RWPE2 (cell line): ENCODE data around the gene OXNAD1.

Source experiments
- ATAC-seq: fragments of 200-7000 bp; cut with Tn5 transposase; 3 replicates; pipeline ENCODE4 v1.9.1; 2021; ENCODE audit warnings: low read depth
- DNase-seq: peaks from one replicate; pipeline ENCODE4 v3.0.0-alpha.2; 2020; ENCODE audit warnings: low spot score
- H3K27ac ChIP-seq: fragments of 450-650 bp; 2 replicates; pipeline ENCODE4 v1.5.1; 2017; ENCODE audit warnings: mild to moderate bottlenecking; ENCODE audit not compliant: poor library complexity, severe bottlenecking
- H3K27me3 ChIP-seq: fragments of 250-450 bp; sonication (Bioruptor Pico); 2 replicates; pipeline ENCODE4 v1.5.1; 2021; ENCODE audit warnings: mild to moderate bottlenecking, moderate library complexity; ENCODE audit not compliant: insufficient read depth, poor library complexity, severe bottlenecking
- H3K36me3 ChIP-seq: fragments of 250-450 bp; sonication (Bioruptor Pico); 2 replicates; pipeline ENCODE4 v1.5.1; 2020; ENCODE audit warnings: low read depth, mild to moderate bottlenecking, moderate library complexity
- H3K4me1 ChIP-seq: fragments of 250-450 bp; sonication (Bioruptor Pico); 2 replicates; pipeline ENCODE4 v1.5.1; 2021; ENCODE audit warnings: mild to moderate bottlenecking, moderate library complexity; ENCODE audit not compliant: insufficient read depth, poor library complexity, severe bottlenecking
- H3K4me3 ChIP-seq: fragments of 250-450 bp; sonication (Bioruptor Pico); 2 replicates; pipeline ENCODE4 v1.5.1; 2021; ENCODE audit warnings: mild to moderate bottlenecking, moderate library complexity; ENCODE audit not compliant: severe bottlenecking
- H3K9me3 ChIP-seq: fragments of 250-450 bp; sonication (Bioruptor Pico); 2 replicates; pipeline ENCODE4 v1.5.1; 2021; ENCODE audit warnings: mild to moderate bottlenecking, moderate library complexity; ENCODE audit not compliant: severe bottlenecking
- CTCF ChIP-seq: fragments of 450-650 bp; IDR thresholded peaks from one replicate; pipeline ENCODE4 v1.5.1; 2017; ENCODE audit warnings: mild to moderate bottlenecking, moderate library complexity; ENCODE audit not compliant: poor library complexity, severe bottlenecking

Gene OXNAD1

DNA sequence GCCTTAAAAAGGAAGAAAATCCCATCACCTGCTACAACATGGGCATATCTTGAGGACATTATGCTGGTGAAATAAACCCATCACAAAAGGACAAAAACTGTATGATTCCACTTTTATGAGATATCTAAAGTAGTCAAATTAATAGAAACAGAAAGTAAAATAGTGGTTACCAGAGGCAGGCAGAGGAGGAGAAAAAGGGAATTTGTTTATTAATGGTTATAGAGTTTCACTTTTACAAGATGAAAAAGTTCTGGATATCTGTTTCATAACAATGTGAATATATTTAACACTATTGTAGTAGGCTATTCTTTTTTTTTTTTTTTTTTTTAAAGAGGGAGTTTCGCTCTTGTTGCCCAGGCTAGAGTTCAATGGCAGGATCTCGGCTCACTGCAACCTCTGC lies 40.7 kb upstream of the OXNAD1 start:
- Histone ChIP-seq H3K27me3 (no peaks in the 10 kb centered on the region), H3K9me3 (no peaks in the 10 kb centered on the region), H3K36me3 (no peaks in the 10 kb centered on the region), H3K4me3 (no peak overlapping the region), H3K27ac (no peak overlapping the region), H3K4me1 (no peaks in the 10 kb centered on the region)
- DNase-seq = no peak
- no peak for TF ChIP-seq CTCF
- ATAC-seq = no peak

GRCh38 chr3:16227566-16227965 lies 37.4 kb upstream of the OXNAD1 start:
- H3K27me3 ChIP-seq = no peaks in the 10 kb centered on the region
- no peaks in the 10 kb centered on the region for H3K9me3 ChIP-seq
- DNase-seq (no peak), ATAC-seq (no peak)
- TF ChIP-seq CTCF = no peak
- H3K36me3 ChIP-seq = no peaks in the 10 kb centered on the region
- H3K27ac ChIP-seq = no peak overlapping the region
- no peaks in the 10 kb centered on the region for H3K4me1 ChIP-seq
- H3K4me3 ChIP-seq = no peak overlapping the region

DNA sequence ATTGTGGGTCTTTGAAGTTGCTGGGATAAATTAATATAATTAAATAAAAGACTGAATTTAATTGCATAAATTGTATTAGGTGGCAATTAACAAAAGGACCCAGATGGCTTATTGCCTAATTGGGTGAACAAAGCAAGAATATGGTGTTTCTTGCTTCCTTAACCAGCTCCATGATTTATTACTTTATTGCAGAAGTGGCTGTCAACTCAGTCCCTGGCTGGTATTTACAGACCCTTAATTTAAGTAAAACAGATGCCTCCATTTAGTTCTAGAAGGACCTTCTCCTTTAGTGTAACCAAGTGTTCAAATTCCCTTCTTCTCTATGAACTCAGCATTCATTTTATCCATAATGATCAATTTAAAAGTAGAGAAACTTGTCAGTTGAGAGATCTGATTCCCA lies 35.3 kb upstream of the OXNAD1 start:
- H3K4me1 ChIP-seq = no peaks in the 10 kb centered on the region
- ATAC-seq (no peak), DNase-seq (no peak)
- no peaks in the 10 kb centered on the region for H3K36me3 ChIP-seq
- no peak for TF ChIP-seq CTCF
- no peak overlapping the region for H3K27ac ChIP-seq
- H3K9me3 ChIP-seq = no peaks in the 10 kb centered on the region
- H3K4me3 ChIP-seq = no peak overlapping the region
- no peaks in the 10 kb centered on the region for H3K27me3 ChIP-seq

- H3K4me1 ChIP-seq = no peaks in the 10 kb centered on the region
- ATAC-seq = no peak
- DNase-seq = no peak
- H3K4me3 ChIP-seq = no peak overlapping the region
- H3K36me3 ChIP-seq = no peaks in the 10 kb centered on the region
- TF ChIP-seq CTCF = no peak
- no peaks in the 10 kb centered on the region for H3K27me3 ChIP-seq
- H3K9me3 ChIP-seq = no peaks in the 10 kb centered on the region
- no peak overlapping the region for H3K27ac ChIP-seq
These were observed 33.0 kb upstream of the OXNAD1 start for GRCh38 chr3:16231983-16232382.

DNA sequence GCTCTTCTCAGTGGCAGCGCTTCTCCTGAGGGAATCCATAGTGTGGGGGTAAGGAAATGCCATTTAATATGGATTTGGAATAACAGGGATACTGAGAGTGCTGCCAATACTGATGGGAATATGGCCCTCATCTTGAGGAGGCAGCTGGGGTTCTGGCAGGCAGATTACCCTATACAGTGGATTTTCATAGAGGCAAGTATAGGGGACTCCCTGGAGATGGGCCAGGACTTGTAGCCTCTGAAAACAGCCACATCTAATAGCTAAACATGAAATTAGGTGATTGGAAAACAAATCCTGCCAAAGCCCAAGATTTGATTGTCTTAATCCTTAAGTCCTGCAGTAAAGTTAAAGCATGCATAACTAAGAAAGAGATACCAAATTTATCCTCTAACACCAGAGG lies 31.2 kb upstream of the OXNAD1 start:
- H3K4me3 ChIP-seq = no peak overlapping the region
- H3K27ac ChIP-seq = no peak overlapping the region
- ATAC-seq (no peak), DNase-seq (no peak)
- H3K4me1 ChIP-seq = no peaks in the 10 kb centered on the region
- no peaks in the 10 kb centered on the region for H3K9me3 ChIP-seq
- no peaks in the 10 kb centered on the region for H3K27me3 ChIP-seq
- H3K36me3 ChIP-seq = no peaks in the 10 kb centered on the region
- no peak for TF ChIP-seq CTCF
